ENCODE results near the gene KIF13A.
"Not testable (repeated sequence)": the region's sequence is repeated elsewhere in the genome, so short reads cannot be mapped to it uniquely, and the experiment has no call there.

KIF13A gene

DNA sequence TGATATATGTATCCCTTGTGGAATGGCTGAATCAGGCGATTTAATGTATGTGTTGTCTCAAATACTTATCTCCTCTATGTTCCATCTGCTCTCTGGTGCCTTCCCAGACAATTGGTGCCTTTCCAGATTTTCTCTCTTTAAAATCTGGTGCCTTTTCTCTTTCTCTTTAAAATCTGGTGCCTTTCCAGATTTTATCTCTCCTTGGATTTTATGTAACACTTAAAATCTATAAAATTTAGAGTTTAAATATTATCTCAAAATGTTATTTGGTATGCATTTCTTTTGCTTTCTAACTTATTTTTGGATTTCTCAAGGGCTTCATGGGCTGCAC, 116.3 kb downstream of the KIF13A start:
- no peak for DNase-seq (ENCODE audit: low read depth, low spot score)

DNA sequence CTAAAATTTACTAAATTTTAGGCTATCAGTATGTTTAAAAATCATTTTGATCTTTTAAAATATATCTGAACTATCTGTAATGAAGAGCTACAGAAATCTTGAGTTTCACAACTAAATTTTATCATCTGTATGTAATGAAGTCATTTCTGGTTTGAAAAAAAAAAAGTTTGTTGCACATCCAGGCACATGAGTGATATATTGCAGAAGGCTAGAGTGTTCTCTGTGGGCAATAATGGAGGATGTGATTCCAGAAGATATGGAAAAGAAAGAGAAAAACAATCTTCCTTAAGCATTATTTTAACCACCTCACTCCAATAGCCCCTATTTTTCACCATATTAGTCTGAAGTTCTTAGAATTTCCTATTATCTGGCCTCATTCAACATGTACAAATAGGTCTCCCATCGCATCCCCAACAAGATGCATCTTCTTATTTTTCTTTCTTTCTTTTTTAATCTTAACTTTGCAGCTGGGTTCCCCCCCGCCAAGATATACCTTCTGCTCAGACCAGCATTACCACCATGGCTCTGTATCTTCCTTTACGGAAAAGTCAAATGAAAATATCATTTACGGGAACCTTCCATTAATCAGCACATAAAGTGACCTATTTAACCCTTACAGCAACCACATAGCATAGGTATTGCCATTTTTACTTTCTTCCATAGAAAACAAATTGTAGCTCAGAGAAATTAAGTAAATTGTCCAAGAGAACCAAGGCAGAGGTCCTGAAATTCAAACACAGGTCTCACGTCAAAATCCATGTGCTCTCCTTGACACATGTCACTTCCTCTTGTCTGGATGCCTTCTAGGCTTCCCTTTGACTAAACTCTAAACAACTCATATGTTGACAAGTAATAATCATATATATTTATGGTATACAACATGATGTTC, 116.9 kb downstream of the KIF13A start:
- DNase-seq (ENCODE audit: low read depth, low spot score): no peak

DNA sequence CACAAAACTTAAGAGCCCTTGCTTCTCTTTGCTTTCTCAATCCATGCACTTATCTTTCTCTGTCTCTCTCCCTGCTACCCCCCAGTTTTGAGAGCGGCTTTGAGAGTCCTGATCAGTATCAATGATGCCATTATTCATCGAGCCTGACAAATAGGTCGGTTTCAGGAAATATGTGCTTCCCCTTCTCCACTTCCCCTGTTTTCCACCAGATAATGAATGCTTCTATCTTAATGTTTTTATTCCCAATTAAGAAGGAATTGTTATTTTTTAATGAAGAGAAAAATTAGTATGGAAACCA, 117.7 kb downstream of the KIF13A start:
- no peak for DNase-seq (ENCODE audit: low read depth, low spot score)

DNA sequence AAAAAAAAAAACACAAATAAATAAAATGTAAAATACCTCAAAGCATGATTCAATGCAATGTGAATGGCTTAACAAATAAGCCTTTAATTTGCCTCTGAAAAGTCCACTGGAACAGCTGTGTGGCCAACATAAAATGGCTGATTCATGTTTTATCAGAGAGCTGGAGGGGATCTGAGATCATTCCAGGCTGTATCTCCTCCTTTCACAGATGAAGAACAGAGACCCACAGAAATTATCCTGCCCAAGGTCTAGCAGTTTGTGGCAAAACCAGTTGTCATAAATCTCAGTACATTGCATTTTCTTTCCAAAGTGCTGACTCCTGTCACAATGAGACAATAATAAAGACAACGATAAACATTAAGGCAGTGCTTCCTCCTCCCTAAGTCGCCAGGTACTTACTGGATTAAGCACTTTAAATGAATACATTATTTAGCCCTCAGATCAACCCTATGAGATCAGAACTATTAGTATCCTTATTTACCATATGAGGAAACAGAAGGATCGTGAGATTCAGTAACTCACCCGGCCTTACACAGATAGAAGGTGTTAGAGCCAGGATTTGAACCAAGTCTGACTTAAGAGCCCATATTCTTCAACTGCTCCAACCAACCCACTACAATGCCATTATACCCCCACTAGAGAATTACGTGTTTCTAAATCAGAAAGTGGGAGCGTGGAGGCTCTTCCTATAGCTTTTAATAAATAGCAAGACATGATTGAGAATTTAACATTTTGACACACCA, 118.3 kb downstream of the KIF13A start:
- DNase-seq (ENCODE audit: low read depth, low spot score): no peak

DNA sequence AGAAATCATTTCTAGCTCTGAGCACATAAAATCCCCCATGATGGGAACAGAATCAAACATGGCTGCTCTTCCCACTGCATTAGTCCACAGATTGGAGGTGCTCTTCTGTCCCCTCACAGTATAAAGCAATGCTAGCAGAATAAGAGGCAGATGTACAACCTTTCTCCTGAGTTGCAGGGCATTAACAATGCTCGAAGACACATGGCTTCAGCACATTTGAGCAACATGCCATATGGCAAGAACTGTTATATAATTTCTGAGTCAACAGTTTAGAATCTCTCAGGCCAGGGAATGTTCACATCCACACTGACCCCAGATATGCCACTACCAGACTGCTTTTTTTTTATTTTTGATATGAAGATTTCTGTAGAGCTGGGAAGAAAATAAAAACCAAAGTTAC, 119.6 kb downstream of the KIF13A start:
- no peak for DNase-seq (ENCODE audit: low read depth, low spot score)

DNA sequence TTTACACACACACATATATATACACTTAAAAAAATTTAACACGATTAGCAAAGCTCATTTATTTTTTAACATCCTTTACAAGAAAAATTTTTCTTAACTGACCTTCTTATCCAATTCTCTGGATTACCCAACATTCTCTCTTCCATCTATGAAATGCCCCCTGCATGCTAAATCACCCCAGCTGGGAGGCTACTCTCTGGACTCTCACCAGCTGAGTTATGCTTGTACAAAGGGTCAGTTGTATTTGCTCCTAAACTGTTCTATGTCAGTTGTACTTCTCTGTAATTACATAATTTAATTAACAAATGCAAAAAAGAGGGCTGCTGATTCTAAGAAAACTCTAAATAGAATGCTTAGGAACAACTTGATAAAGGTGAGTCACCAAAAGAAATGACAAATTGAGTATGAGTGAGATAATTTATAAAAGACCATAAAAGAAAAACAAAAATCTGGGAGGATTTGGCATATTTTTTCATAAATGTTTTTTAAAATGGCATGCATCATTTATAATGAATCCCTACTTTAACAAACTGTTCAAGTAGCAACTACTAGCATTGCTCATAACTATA, 120.5 kb downstream of the KIF13A start:
- DNase-seq (ENCODE audit: low read depth, low spot score): no peak

DNA sequence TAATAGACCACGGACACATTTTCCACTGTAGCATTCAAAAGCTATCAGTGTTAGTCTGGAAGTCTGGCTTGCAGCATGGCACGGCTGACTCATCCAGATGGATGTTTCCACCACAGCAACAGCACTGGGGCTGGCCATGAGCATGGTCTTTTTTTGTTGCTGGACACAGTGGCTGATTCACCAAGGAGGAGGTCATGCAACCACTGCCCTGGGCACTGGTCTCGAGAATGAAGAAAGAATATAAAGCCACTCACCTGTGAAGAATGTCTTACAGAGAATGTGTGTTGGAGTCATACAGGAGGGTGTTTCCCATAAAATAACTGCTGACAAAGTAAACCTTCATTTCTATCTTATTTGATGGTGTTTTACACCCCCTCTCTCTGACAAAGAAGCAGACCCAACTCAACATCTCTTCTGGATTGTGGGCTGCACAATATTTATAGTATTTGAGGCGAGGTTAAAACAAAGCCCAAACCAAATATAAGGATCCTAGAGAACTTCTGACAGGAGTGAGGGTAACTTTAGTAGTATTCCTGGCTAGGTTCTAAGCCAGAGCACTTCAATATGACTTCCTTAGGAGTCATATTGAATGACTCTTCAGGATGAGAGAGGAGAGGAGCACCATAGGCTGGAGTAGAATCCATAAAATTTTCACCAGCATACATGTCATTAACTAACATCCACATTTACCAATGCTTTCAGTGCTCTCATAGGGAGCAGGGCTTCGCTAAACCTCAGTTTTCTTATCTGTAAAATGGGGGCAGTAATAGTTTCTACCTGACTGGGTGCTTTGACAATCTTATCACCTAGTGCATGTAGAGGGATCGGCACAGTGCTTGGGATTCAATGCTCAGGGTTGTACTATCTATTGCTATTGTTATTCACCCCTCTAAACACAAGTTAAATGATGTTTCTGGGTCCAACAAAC, 121.4 kb downstream of the KIF13A start:
- no peak for DNase-seq (ENCODE audit: low read depth, low spot score)

DNA sequence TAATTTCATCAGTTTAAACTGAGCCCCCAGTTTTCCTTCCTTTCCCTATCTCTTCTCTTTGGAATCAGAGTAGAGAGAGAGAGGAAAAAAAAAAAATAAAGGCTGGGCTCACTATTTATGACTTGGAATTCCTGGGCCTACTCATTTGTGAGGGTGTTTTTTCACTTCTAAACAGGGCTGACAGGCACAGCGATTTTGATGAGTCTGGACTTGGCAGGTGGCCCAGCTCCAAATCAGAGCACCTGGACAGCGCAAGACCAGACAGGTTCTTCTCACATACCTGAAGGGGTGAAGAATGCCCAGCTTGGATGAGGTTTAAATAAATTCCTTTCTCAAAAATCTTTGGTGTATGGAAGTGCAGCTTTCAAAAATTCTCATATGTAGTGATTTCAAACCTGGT, 122.2 kb downstream of the KIF13A start:
- no peak for DNase-seq (ENCODE audit: low read depth, low spot score)

DNA sequence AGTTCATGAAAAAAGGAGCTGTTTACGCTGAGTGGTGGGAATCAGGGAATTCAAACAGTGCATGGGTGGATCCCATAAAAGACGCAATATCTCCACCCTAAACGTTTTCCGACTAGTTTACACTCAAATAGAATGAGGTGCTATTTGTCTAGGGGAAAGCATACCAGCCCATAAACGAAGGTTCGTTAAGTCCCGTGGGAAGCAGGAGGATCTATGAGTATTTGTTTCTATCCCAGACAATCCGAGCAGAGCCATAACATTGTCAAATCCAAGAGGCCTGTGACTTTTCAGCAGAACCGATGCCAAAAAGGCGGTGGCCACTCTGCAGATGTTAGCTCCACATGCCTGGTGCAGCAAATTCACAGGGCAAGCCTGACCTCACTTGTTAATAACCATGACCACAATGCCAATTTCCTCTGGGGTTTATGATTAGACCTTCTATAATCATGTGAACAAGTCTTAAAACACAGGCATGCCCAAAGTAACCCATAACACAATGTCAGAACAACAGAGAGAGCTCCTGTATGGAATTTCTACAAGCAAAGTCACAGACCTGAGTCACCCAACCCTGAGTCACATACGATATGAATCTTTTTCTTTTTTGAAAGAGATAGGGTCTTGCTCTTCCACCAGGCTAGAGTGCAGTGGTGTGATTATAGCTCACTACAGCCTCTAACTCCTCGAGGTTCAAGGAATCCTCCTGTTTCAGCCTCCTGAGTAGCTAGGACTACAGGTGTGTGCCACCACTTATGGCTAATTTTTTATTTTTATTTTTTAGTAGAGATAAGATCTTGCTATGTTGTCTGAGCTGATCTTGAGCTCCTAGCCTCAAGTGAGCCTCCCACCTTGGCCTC, 123.3 kb downstream of the KIF13A start:
- no peak for DNase-seq (ENCODE audit: low read depth, low spot score)

DNA sequence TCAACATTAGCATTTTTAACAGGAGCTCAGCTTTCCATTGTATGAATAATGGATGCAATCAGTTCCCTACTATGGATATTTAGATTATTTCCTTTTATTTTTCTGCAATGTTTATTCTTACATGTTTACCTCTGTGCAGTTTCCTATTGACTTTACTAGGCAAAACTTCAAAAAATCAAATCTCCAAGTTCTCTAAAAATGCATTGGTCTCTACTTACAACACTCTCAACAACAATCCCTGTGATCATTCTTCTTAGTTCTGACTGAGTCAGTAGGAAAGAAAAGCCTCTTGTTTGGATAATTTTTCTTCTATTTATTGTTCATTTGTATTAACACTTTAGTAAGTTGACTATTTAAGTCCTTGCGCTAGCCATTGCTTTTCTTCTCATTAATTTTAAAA, 126.1 kb downstream of the KIF13A start:
- no peak for DNase-seq (ENCODE audit: low read depth, low spot score)

DNA sequence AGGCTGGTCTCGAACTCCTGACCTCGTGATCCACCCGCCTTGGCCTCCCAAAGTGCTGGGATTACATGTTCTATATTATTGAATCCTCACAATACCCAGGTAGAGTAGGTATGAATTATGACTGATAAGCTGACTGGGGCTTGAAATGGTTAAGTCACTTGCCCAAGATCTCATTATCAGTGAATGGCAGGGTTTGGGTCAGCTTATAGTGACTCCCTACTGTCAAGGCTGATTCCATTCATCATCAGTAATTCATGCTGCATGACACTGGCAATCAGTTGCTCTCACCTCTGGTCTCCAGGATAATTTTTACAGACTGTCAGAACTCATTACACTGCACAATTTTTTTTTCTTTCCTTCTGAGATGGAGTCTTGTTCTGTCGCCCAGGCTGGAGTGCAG, 127.6 kb downstream of the KIF13A start:
- DNase-seq (ENCODE audit: low read depth, low spot score): no peak

DNA sequence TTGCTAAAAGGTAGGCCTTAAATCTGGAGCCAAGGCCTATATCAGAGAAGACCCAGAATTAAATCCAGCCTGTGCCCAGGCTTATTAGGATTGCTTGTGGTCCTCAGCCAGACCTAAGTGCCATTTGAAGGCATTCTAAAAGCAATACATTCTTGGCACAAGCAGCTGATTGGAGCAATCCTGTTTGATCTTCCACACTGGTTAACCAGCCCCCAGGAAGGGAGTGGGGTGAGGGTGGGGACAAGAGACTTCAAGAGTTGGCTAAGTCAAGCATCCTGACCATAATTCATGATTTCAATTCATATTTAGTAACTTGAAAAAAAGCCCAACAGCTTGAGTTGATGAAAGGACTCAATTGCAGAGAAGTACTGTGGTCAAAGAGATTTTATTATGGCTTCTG, 128.9 kb downstream of the KIF13A start:
- DNase-seq (ENCODE audit: low read depth, low spot score): no peak

DNA sequence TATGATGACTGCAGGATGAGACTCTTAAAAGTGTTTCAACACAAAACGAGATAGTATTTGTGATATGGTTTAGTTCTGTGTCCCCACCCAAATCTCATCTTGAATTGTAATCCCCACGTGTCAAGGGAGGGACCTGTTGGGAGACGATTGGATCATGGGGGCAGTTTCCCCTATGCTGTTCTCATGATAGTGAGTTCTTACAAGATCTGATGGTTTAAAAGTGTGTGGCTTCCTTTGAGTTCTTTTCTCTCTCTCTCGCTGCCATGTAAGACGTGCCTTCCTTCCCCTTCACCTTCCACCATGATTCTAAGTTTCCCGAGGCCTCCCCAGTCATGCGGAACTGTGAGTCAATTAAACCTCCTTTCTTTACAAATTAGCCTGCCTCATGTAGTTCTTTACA, 130.2 kb downstream of the KIF13A start:
- DNase-seq (ENCODE audit: low read depth, low spot score): not testable (repeated sequence)

DNA sequence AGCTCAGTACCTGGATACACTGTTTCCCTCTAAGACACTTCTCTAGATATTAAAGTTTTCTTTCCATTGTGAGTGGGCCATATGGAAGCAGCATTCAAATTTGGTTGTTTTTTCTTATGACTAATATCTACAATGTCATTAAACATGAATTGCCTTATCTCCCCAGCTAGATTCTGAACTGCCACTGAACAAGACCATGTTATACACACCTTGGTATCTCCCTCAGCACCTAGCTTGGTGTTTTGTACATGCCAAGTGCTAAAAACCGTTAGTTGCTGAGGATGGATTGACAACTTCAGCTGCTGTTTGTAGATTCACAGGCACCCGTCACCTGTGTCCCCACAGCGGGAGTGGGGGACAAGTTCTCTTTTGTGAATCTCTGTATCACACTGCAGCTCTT, 131.1 kb downstream of the KIF13A start:
- no peak for DNase-seq (ENCODE audit: low read depth, low spot score)

DNA sequence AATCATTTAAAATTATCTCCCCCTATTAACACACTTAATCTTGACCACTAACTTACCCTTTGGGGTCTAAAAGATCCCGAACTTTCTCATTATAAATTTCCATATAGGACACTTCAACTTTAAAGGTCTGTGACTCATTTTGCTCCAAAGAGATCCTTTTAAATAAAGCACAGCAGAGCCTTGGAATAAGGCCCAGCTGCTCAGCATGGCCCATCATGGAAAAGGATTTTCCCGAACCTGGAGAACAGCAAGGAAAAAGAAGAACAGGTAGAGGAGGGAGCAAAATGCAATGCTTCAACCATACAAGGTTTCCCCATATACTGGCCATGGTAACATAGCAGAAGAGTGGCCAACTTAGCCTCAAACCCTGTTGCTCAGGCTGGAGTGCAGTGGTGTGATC, 132.1 kb downstream of the KIF13A start:
- no peak for DNase-seq (ENCODE audit: low read depth, low spot score)

DNA sequence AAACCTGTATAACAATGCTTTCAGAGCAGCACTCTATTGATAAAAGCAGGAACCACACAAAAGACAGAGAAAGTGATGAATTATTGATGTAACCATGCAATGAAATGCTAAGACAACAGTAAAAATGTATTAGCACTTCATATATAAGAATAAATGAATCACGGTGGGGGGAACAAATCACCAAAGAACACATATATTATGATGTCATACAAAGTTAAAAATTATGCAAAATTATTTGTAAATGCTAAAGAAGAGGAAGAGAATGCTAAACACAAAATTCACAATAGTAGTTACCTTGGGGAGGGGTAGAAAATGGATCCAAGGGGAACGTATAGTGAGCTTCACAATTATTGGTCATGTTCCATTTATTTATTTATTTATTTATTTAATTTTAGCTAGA, 133.9 kb downstream of the KIF13A start:
- no peak for DNase-seq (ENCODE audit: low read depth, low spot score)

DNA sequence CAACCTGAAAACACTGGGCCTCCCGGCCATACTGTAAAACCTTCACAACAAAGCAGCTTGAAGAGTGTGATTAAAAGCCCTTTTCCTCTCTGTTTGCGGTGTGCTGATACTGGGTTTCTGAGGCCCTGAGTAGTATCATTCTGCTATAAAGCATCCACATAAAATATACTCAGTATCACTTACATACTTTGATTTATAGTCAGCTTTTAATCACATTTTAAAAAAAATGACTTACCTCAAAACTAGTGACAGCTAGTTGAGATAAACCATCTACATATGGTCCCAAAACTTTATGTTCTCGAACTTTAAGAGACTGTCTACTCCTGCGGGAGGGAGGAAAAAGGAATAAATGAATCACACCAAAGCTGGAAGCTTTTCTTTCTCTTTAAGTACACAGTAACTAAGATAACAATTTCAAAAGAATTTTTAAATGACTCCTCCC, 135.7 kb downstream of the KIF13A start:
- DNase-seq (ENCODE audit: low read depth, low spot score): no peak

DNA sequence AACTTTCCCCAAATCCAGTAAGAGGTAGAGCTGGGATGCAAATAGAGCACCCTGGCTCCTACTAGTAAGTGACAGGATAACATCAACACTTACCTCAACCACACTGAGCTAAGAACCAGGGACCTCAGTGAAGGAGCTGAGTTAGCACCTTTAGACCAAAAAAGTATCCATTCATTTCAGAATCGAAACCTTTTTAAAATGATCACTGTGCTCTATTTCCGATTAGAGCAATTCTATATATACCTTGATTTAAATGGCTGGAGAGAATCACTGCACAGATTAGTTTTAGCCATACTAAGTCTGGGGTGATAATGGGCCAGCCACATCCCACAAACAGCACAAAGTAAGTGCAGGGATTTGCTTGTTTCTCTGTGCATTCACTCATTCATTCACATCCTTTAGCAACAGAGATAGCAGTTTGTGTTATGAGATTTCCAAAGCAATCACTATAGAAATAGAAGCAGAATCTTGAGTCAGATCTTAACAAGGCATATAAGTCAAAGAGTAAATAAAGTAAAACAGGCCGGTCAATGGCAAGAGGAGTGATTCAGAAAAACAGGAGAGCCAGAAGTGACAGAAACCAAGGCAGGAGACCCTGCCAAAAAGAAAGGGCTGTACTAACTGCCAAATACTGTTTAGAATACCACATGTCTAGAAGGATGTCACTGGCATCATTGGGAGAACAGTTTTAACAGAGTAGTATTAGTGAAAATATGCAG, 136.3 kb downstream of the KIF13A start:
- no peak for DNase-seq (ENCODE audit: low read depth, low spot score)

DNA sequence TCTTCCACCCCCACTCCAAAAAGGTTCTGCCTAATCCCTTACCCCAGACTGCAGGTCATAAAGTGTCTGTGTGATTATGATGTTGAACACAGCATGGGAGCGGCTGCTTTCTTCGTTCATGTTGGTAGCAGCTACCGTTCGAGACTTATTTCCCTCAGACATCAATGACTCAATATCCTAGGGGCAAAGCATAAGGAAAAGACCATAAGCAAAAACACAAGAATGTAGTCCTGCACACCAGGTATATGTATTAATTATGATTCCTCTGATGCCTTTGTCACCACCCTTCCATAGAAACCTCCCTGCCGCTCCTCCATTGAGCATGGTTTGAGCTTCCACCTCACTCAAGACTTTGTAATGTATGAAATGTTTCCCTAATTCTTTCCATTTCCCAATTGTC, 137.2 kb downstream of the KIF13A start:
- no peak for DNase-seq (ENCODE audit: low read depth, low spot score)

DNA sequence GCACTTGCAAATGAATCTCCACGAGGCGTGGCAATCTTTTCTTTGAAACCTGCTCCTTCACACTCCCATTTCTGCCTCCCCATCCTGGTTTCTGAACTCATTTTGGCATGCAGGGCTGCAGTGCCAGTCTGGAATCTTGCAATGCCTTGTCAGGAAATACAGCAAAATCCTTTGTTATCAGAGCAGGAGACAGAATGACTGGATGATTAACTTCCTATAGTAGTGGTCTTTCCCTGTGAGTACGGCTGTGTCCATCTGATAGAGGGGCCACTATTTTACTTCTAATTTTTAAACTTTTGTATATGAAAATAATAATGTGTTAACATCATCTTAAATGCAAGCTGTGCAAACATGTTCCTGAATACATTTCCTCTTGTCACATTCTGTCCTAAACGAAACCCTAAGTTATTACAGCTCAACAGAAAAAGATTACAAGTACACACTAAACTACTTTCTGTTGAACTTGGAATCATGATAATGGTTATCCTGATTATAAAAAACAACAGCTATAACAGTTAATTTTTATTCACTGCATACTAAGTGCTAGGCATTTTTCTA, 140.2 kb downstream of the KIF13A start:
- no peak for DNase-seq (ENCODE audit: low read depth, low spot score)

Measured in iPS DF 19.7 (cell line).